Endodermal cell (in vitro differentiated cells): ENCODE data around the gene ETFA. TPM values are rescaled to one million over a fixed set of nuclear protein-coding genes. Genes with fewer than 3 reads are reported as not detected.
A peak's percentile ranks its signal among the peaks of the same experiment; 100 is the strongest.

Experiments
- DNase-seq: peaks from one replicate; pipeline ENCODE4 v3.0.0-alpha.2; 2017
- H3K27ac ChIP-seq: 2 replicates; pipeline ENCODE4 v1.5.1; 2013; ENCODE audit warnings: mild to moderate bottlenecking, low read depth, low read length, moderate library complexity
- H3K27me3 ChIP-seq: 2 replicates; pipeline ENCODE4 v1.6.1; 2013; ENCODE audit warnings: mild to moderate bottlenecking, low read length, moderate library complexity; ENCODE audit not compliant: insufficient read depth, control insufficient read depth, poor library complexity, severe bottlenecking
- H3K36me3 ChIP-seq: 2 replicates; pipeline ENCODE4 v1.7.0; 2013; ENCODE audit warnings: mild to moderate bottlenecking, low read length, moderate library complexity; ENCODE audit not compliant: control insufficient read depth, insufficient read depth
- H3K4me1 ChIP-seq: one replicate; pipeline ENCODE4 v1.7.0; 2013; ENCODE audit warnings: low read length; ENCODE audit not compliant: control insufficient read depth, insufficient read depth
- H3K4me3 ChIP-seq: 2 replicates; pipeline ENCODE4 v1.5.1; 2013; ENCODE audit warnings: mild to moderate bottlenecking, low read length, moderate library complexity
- H3K9ac ChIP-seq: 2 replicates; pipeline ENCODE4 v1.6.1; 2013; ENCODE audit warnings: mild to moderate bottlenecking, low read length, moderate library complexity; ENCODE audit not compliant: poor library complexity, severe bottlenecking; ENCODE audit errors: extremely low read depth
- H3K9me3 ChIP-seq: 2 replicates; pipeline ENCODE4 v1.6.1; 2013; ENCODE audit warnings: mild to moderate bottlenecking, low read length, moderate library complexity; ENCODE audit not compliant: control insufficient read depth
- H3K27ac Mint-ChIP-seq: 2 replicates; pipeline ENCODE4 v1.8.0; 2020; ENCODE audit warnings: mixed read lengths
- H3K27me3 Mint-ChIP-seq: 2 replicates; pipeline ENCODE4 v1.8.0; 2021; ENCODE audit warnings: mild to moderate bottlenecking, mixed read lengths; ENCODE audit not compliant: insufficient read depth
- H3K36me3 Mint-ChIP-seq: 2 replicates; pipeline ENCODE4 v1.8.0; 2020; ENCODE audit warnings: low read depth, mixed read lengths
- H3K4me1 Mint-ChIP-seq: 2 replicates; pipeline ENCODE4 v1.8.0; 2020; ENCODE audit warnings: mixed read lengths
- H3K4me3 Mint-ChIP-seq: 2 replicates; pipeline ENCODE4 v1.8.0; 2020; ENCODE audit warnings: mild to moderate bottlenecking, moderate library complexity, mixed read lengths
- H3K9me3 Mint-ChIP-seq: 2 replicates; pipeline ENCODE4 v1.8.0; 2020; ENCODE audit warnings: mild to moderate bottlenecking, mixed read lengths
- CTCF ChIP-seq: fragments of 200-600 bp; sonication (generic); conservative IDR thresholded peaks from 2 replicates; pipeline ENCODE4 v1.5.0; 2021; ENCODE audit warnings: antibody characterized with exemption, mild to moderate bottlenecking
- WGBS, 2 experiments: methylation state at CpG; one replicate each; pipeline versions ENCODE4 v1.1.5 to v1.1.7; 2013; ENCODE audit warnings: missing lambda C conversion rate in 2 of 2, mixed read lengths in 1 of 2; ENCODE audit not compliant: insufficient coverage in 1 of 2, insufficient read length in 1 of 2; 5-methylcytosine and 5-hydroxymethylcytosine counted together
- total RNA-seq, 2 donors: library from RNA; stranded (reverse); fragmentation: NEBNext Ultra II Directional in 1 of 2; extraction: Animal tissue kit (Norgen Biotek cat#: 25700) in 1 of 2; gene quantifications; 2 replicates in 1 of 2; 3 replicates in 1 of 2; pipeline ENCODE4 v1.2.1, GENCODE V29; 2021

ETFA gene
- total RNA-seq, 2 donors from 2014 or later = 142 to 157 TPM

- no peak for DNase-seq
- no peaks in the 10 kb centered on the region for H3K4me1 ChIP-seq
- H3K4me3 ChIP-seq = no peak overlapping the region
- peaks cover 10% of the 10 kb centered on the region for H3K4me1 Mint-ChIP-seq
- H3K4me3 Mint-ChIP-seq = no peak overlapping the region
- H3K36me3 Mint-ChIP-seq = no peaks in the 10 kb centered on the region
- H3K9me3 ChIP-seq = no peaks in the 10 kb centered on the region
- no peak overlapping the region for H3K9ac ChIP-seq
- no peaks in the 10 kb centered on the region for H3K9me3 Mint-ChIP-seq
- H3K27me3 Mint-ChIP-seq = peaks cover 42% of the 10 kb centered on the region
- H3K27ac ChIP-seq = no peak overlapping the region
- 96 to 98% methylated on average over 4 of the region's 4 CpGs for WGBS, 2 experiments
- no peaks in the 10 kb centered on the region for H3K36me3 ChIP-seq
- peaks cover 40% of the 10 kb centered on the region for H3K27me3 ChIP-seq
- no peak for TF ChIP-seq CTCF
- no peak overlapping the region for H3K27ac Mint-ChIP-seq
These were observed 17.7 kb upstream of the ETFA start for GRCh38 chr15:76328958-76329357.

- H3K36me3 Mint-ChIP-seq = no peaks in the 10 kb centered on the region
- H3K4me1 ChIP-seq = no peaks in the 10 kb centered on the region
- WGBS, 2 experiments = 93 to 100% methylated on average over 4 to 8 of the region's 8 CpGs
- peaks cover 10% of the 10 kb centered on the region for H3K4me1 Mint-ChIP-seq
- H3K4me3 ChIP-seq = no peak overlapping the region
- H3K9ac ChIP-seq = no peak overlapping the region
- H3K27me3 ChIP-seq = peaks cover 32% of the 10 kb centered on the region
- H3K27me3 Mint-ChIP-seq = peaks cover 42% of the 10 kb centered on the region
- TF ChIP-seq CTCF = no peak
- no peak overlapping the region for H3K27ac ChIP-seq
- DNase-seq = no peak
- H3K9me3 Mint-ChIP-seq = no peaks in the 10 kb centered on the region
- H3K27ac Mint-ChIP-seq = no peak overlapping the region
- no peak overlapping the region for H3K4me3 Mint-ChIP-seq
- no peaks in the 10 kb centered on the region for H3K36me3 ChIP-seq
- no peaks in the 10 kb centered on the region for H3K9me3 ChIP-seq
These were observed 16.9 kb upstream of the ETFA start for GRCh38 chr15:76328106-76328696.

- H3K27me3 Mint-ChIP-seq = peaks cover 42% of the 10 kb centered on the region
- no peaks in the 10 kb centered on the region for H3K36me3 Mint-ChIP-seq
- H3K27me3 ChIP-seq = peaks cover 25% of the 10 kb centered on the region
- H3K9ac ChIP-seq = no peak overlapping the region
- 74 to 83% methylated on average over 4 to 8 of the region's 8 CpGs for WGBS, 2 experiments
- no peaks in the 10 kb centered on the region for H3K9me3 ChIP-seq
- no peak overlapping the region for H3K4me3 Mint-ChIP-seq
- peaks cover 10% of the 10 kb centered on the region for H3K4me1 Mint-ChIP-seq
- no peak for TF ChIP-seq CTCF
- no peak overlapping the region for H3K4me3 ChIP-seq
- no peaks in the 10 kb centered on the region for H3K36me3 ChIP-seq
- no peak for DNase-seq
- H3K27ac ChIP-seq = no peak overlapping the region
- no peaks in the 10 kb centered on the region for H3K9me3 Mint-ChIP-seq
- H3K27ac Mint-ChIP-seq = peak overlapping the region; percentile 10
- no peaks in the 10 kb centered on the region for H3K4me1 ChIP-seq
These were observed 16.2 kb upstream of the ETFA start for GRCh38 chr15:76327191-76328105.
